GM18507 (cell line): ENCODE results near the gene CFAP44.

Experiments used
- DNase-seq: peaks from one replicate; pipeline ENCODE4 v3.0.0; 2011; ENCODE audit warnings: low read depth; ENCODE audit not compliant: insufficient read length; ENCODE audit errors: extremely low spot score
- FAIRE-seq: peaks from 2 replicates; lab custom pipeline; 2011; peaks lifted over from hg19 to GRCh38; lab: Jason Lieb, UNC

The CFAP44 gene

DNA sequence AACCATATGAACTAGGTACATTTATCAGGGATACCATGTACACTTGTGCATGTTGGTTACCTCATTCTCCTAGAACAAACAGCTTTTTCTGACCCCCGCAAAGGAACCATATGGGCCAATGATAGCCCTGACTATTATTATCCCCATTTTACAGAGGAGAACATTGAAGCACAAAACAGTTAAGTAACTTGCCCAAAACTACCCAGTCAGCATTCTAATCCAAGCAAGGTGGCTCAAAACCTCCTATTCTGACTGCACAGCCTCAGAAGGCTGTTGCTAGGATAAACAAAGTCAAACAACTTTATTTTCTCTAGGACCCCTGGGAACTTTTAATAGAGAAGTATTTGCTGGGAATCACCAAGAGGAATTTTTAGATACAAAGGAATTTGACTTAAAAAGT, 36.7 kb downstream of the CFAP44 start:
- DNase-seq (no peak), FAIRE-seq (no peak)
